ENCODE results near the gene EIF4A3.

Gene EIF4A3
- total RNA-seq: 588 reads per million, percentile 98 among the genes with 10 or more reads in this experiment

- DNase-seq: peak; percentile 96
Observed at GRCh38 chr17:80147035-80147822, at the start of gene EIF4A3. Gene EIF4A3 (minus strand): TSS chr17:80147128. CDS start chr17:80146961, 167 bp downstream.

GRCh38 chr17:80196652-80197051 lies 49.7 kb upstream of the EIF4A3 start:
- no peak for DNase-seq

GRCh38 chr17:80195671-80196529 lies 49.0 kb upstream of the EIF4A3 start:
- DNase-seq: peak; percentile 52

- DNase-seq: no peak
Observed at GRCh38 chr17:80195141-80195540, 48.2 kb upstream of the EIF4A3 start.

GRCh38 chr17:80191865-80192661 lies 45.1 kb upstream of the EIF4A3 start:
- no peak for DNase-seq

- DNase-seq: no peak
Observed at GRCh38 chr17:80191192-80191591, 44.3 kb upstream of the EIF4A3 start.

GRCh38 chr17:80190716-80191115 lies 43.8 kb upstream of the EIF4A3 start:
- no peak for DNase-seq

GRCh38 chr17:80189611-80190010 lies 42.7 kb upstream of the EIF4A3 start:
- no peak for DNase-seq

- DNase-seq: no peak
Observed at GRCh38 chr17:80187515-80187941, 40.6 kb upstream of the EIF4A3 start.

GRCh38 chr17:80187090-80187489 lies 40.2 kb upstream of the EIF4A3 start:
- DNase-seq: no peak

- no peak for DNase-seq
Observed at GRCh38 chr17:80185968-80186367, 39.0 kb upstream of the EIF4A3 start.

- no peak for DNase-seq
Observed at GRCh38 chr17:80184423-80184714, 37.4 kb upstream of the EIF4A3 start.

- no peak for DNase-seq
Observed at GRCh38 chr17:80183581-80184422, 36.9 kb upstream of the EIF4A3 start.

- DNase-seq: no peak
Observed at GRCh38 chr17:80182845-80183223, 35.9 kb upstream of the EIF4A3 start.

- DNase-seq: no peak
Observed at GRCh38 chr17:80182118-80182844, 35.4 kb upstream of the EIF4A3 start.

GRCh38 chr17:80181431-80181830 lies 34.5 kb upstream of the EIF4A3 start:
- no peak for DNase-seq

GRCh38 chr17:80180192-80180591 lies 33.3 kb upstream of the EIF4A3 start:
- no peak for DNase-seq

GRCh38 chr17:80177986-80178595 lies 31.2 kb upstream of the EIF4A3 start:
- no peak for DNase-seq

GRCh38 chr17:80176757-80177156 lies 29.8 kb upstream of the EIF4A3 start:
- no peak for DNase-seq

- no peak for DNase-seq
Observed at GRCh38 chr17:80173916-80174315, 27.0 kb upstream of the EIF4A3 start.

- DNase-seq: no peak
Observed at GRCh38 chr17:80173126-80173525, 26.2 kb upstream of the EIF4A3 start.

Data from effector CD4-positive, alpha-beta T cell (primary cell).